Esophagus squamous epithelium (tissue), 5 donors: ENCODE data around the gene PHKA2. TPM values are rescaled to one million over a fixed set of nuclear protein-coding genes. Genes with fewer than 3 reads are reported as not detected.

ENCODE experiments used
- DNase-seq: peaks from one replicate; lab custom pipeline; 2025; lab: John Stamatoyannopoulos, UW
- H3K27ac ChIP-seq, 4 donors: fragments of 200-600 bp; sonication (generic); one replicate each; pipeline ENCODE4 v1.5.1; 2016 to 2019; ENCODE audit warnings: mild to moderate bottlenecking in 1 of 4
- H3K27me3 ChIP-seq, 4 donors: fragments of 200-600 bp; sonication (generic); 1 replicate in 3 of 4; 2 replicates in 1 of 4; pipeline versions ENCODE4 v1.5.1 to v1.6.0; 2017 to 2021; ENCODE audit warnings: antibody characterized with exemption in 1 of 4
- H3K36me3 ChIP-seq, 3 donors: fragments of 200-600 bp; sonication (generic); one replicate each; pipeline ENCODE4 v1.5.1; 2016 to 2019
- H3K4me1 ChIP-seq, 3 donors: fragments of 200-600 bp; sonication (generic); one replicate each; pipeline ENCODE4 v1.5.1; 2017 to 2019
- H3K4me3 ChIP-seq, 4 donors: fragments of 200-600 bp; sonication (generic); 1 replicate in 3 of 4; 2 replicates in 1 of 4; pipeline ENCODE4 v1.5.1; 2016 to 2019; ENCODE audit warnings: mild to moderate bottlenecking in 2 of 4, moderate library complexity in 1 of 4
- H3K9me3 ChIP-seq, 3 donors: fragments of 200-600 bp; sonication (generic); one replicate each; pipeline ENCODE4 v1.5.1; 2016 to 2019
- POLR2A ChIP-seq, 4 donors: fragments of 450-650 bp; IDR thresholded peaks; one replicate each; pipeline ENCODE4 v1.6.1; 2017; ENCODE audit warnings: antibody characterized with exemption in 4 of 4, mild to moderate bottlenecking in 4 of 4, moderate library complexity in 3 of 4
- WGBS, 2 donors: methylation state at CpG; one replicate each; pipeline ENCODE4 v1.1.5; 2018; 5-methylcytosine and 5-hydroxymethylcytosine counted together
- intact Hi-C: fragments of 100-400 bp; cut with DNase I; formaldehyde crosslinking; loops from one replicate; pipeline ENCODE4 v1.15.0; 2022
- total RNA-seq, 4 donors: library from RNA; depleted of rRNA; stranded (reverse); fragments of >200 nt; gene quantifications; one replicate each; pipeline ENCODE4 v1.1.0, GENCODE V29; 2016
- TF ChIP-seq, protein P1 (sequence below), 6 experiments: fragments of 450-650 bp in 4 of 6; fragments of 200-600 bp in 2 of 6; sonication (generic) in 2 of 6; IDR thresholded peaks; one replicate each; pipeline ENCODE4 v1.5.1; 2016 to 2019; ENCODE audit warnings: antibody characterized with exemption in 6 of 6, mild to moderate bottlenecking in 4 of 6, moderate library complexity in 4 of 6
- donor health status: DM: yes; HTN: yes; CAD: no.

Gene PHKA2
- total RNA-seq, 4 donors from 2014 or later = 10.1 to 21.2 (median 13.5) TPM

DNA sequence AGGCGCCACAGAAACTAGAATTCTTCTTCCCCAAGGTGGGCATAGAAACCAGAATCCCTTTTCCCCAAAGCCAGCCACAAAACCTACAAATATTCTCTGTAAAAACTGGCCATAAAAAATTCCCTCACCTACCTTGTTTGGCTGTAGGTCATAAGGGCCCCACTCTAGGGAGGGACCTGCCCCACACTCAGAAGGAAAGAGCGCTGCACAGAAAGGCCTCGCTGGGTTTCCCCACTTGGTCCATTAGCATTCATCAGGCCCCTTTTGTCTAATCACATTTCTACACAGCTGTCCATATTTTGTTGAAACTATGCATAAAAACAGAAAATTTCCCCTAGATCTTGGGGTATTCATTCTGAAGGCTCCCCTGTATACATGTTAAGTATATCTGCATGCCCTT is 54.1 kb downstream of the PHKA2 start:
- no peak overlapping the region for H3K4me3 ChIP-seq
- 77 to 100% methylated on average over 3 of the region's 3 CpGs for WGBS, 2 donors
- no peaks in the 10 kb centered on the region for H3K27me3 ChIP-seq

DNA sequence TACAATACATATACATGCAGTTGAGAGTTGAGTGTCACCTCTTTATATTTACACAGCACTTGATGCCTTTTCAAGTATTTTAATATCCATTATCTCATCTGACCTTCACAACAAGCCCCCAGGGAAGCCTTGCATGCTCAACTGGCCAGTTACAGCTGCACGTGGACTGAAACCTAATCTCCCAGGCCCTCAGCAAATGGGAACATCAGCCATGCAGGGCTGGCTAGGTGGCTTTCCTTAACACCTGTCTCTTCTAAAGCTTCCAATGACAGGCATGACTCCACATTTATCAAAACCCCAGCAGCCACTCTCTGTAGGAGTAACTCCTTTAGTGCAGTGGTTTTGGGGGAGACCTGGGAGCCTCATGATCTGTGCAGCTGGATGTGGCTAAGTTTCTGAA is 56.4 kb downstream of the PHKA2 start:
- H3K27me3 ChIP-seq = no peaks in the 10 kb centered on the region
- H3K9me3 ChIP-seq = no peaks in the 10 kb centered on the region
- no peak overlapping the region for H3K27ac ChIP-seq
- H3K36me3 ChIP-seq = peaks cover 0 to 77% (median 0%) of the 10 kb centered on the region in 3 donors
- H3K4me3 ChIP-seq = no peak overlapping the region
- 63 to 83% methylated on average over 1 of the region's 1 CpG for WGBS, 2 donors
- TF ChIP-seq POLR2A (IDR thresholded peaks at IDR 0.05) = no peak
- TF ChIP-seq, protein P1, sequence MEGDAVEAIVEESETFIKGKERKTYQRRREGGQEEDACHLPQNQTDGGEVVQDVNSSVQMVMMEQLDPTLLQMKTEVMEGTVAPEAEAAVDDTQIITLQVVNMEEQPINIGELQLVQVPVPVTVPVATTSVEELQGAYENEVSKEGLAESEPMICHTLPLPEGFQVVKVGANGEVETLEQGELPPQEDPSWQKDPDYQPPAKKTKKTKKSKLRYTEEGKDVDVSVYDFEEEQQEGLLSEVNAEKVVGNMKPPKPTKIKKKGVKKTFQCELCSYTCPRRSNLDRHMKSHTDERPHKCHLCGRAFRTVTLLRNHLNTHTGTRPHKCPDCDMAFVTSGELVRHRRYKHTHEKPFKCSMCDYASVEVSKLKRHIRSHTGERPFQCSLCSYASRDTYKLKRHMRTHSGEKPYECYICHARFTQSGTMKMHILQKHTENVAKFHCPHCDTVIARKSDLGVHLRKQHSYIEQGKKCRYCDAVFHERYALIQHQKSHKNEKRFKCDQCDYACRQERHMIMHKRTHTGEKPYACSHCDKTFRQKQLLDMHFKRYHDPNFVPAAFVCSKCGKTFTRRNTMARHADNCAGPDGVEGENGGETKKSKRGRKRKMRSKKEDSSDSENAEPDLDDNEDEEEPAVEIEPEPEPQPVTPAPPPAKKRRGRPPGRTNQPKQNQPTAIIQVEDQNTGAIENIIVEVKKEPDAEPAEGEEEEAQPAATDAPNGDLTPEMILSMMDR (IDR thresholded peaks at IDR 0.05) = no peak
- intact Hi-C loops = loop anchor here (10.0 kb wide), 1 partner anchor 407 kb away; no protein-coding TSS in a partner anchor
- H3K4me1 ChIP-seq = no peaks in the 10 kb centered on the region
- DNase-seq = no peak

More for the DNA sequence above, 54.1 kb downstream of the PHKA2 start:
- H3K4me1 ChIP-seq = no peaks in the 10 kb centered on the region
- TF ChIP-seq, protein P1 (IDR thresholded peaks at IDR 0.05) = no peak
- TF ChIP-seq POLR2A (IDR thresholded peaks at IDR 0.05) = no peak
- intact Hi-C loops = loop anchor here (10.0 kb wide), 1 partner anchor 405 kb away; no protein-coding TSS in a partner anchor
- H3K27ac ChIP-seq = no peak overlapping the region
- DNase-seq = no peak
- H3K9me3 ChIP-seq = no peaks in the 10 kb centered on the region
- H3K36me3 ChIP-seq = peaks cover 0 to 79% (median 0%) of the 10 kb centered on the region in 3 donors

DNA sequence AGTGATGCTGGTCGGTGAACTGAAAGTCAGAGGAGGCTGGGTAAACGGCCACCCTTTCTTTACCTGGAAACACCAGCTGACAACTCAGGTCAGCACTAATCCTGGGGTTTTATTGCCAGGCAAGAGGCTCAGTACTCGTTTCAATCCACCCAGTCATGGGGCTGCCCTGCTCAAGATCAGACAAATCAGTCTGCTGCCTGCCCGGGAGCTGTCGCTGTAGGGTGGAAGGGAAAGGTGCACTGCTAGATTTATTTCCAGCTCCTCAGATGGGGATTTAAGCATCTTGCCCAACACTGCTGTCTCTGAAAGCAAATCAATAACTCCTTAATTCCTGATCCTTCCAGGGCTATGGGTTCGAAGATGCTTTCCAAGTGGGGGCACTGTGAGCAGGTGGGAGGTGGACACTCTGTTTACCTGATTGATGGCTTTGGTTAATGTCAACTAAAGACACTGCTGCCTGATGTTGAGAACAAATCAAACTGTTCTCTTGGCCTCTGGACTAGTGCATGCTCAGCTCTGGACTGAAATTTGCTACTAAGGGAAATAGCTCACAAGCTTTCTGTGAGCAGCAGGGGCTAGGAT is 59.3 kb downstream of the PHKA2 start:
- no peak for DNase-seq
- intact Hi-C loops = loop anchor here (10.0 kb wide), 1 partner anchor 410 kb away; no protein-coding TSS in a partner anchor
- TF ChIP-seq POLR2A (IDR thresholded peaks at IDR 0.05) = no peak
- TF ChIP-seq, protein P1 (IDR thresholded peaks at IDR 0.05) = no peak
- WGBS, 2 donors = 63 to 97% methylated on average over 4 to 6 of the region's 6 CpGs
- Histone ChIP-seq H3K4me3 (no peak overlapping the region), H3K27me3 (no peaks in the 10 kb centered on the region), H3K4me1 (no peaks in the 10 kb centered on the region), H3K36me3 (peaks cover 0 to 58% (median 0%) of the 10 kb centered on the region in 3 donors), H3K27ac (no peak overlapping the region), H3K9me3 (no peaks in the 10 kb centered on the region)

DNA sequence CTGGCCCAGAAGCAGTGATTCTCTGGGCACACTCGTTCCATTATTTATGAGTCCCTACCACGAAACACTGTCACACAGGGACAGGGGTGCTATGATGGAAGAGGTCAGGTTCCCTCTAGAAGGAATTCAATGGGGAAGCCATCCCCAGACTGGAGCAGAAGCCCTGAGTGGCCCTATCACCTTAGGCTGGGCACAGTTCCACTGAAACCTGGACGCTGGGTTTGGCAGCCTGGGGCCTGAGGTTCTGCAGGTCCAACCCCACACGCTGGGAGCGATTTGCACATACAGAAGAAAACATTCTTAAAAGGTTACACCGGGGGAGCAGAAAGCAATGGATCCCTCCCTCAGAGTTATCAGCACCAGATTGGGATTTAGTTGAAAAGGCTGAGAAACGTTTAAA is 63.3 kb downstream of the PHKA2 start:
- Histone ChIP-seq H3K36me3 (peaks cover 0 to 60% (median 0%) of the 10 kb centered on the region in 3 donors), H3K4me3 (no peak overlapping the region), H3K4me1 (no peaks in the 10 kb centered on the region), H3K27me3 (no peaks in the 10 kb centered on the region), H3K9me3 (peaks cover 0 to 8% (median 0%) of the 10 kb centered on the region in 3 donors), H3K27ac (no peak overlapping the region)
- WGBS, 2 donors = 67 to 92% methylated on average over 3 to 6 of the region's 7 CpGs
- TF ChIP-seq POLR2A (IDR thresholded peaks at IDR 0.05) = no peak
- TF ChIP-seq, protein P1 (IDR thresholded peaks at IDR 0.05) = no peak
- DNase-seq = no peak
- intact Hi-C loops = loop anchor here (10.0 kb wide), 1 partner anchor 414 kb away; no protein-coding TSS in a partner anchor

DNA sequence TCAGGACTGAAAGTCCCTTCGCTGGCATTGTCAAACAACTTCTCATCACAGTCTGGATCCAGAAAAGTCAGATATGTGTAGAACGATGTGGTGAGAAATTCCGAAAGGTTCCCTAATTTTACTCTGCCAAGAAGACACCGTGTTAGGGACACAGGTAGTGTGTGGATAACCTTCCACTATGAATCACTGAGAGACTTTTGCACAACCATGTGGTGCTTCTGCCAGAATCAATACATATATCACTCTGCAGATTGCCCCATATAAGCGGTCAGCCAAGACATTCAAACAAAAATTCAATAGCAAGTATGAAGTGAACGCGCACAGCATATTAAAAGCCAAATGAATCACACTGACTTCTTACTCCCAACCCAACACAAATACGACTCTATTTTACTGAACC is 63.8 kb downstream of the PHKA2 start:
- peaks cover 0 to 8% (median 0%) of the 10 kb centered on the region in 3 donors for H3K9me3 ChIP-seq
- intact Hi-C loops = loop anchor here (10.0 kb wide), 1 partner anchor 415 kb away; no protein-coding TSS in a partner anchor
- no peak for DNase-seq
- TF ChIP-seq, protein P1 (IDR thresholded peaks at IDR 0.05) = no peak
- H3K27ac ChIP-seq = no peak overlapping the region
- peaks cover 0 to 55% (median 0%) of the 10 kb centered on the region in 3 donors for H3K36me3 ChIP-seq
- no peaks in the 10 kb centered on the region for H3K27me3 ChIP-seq
- no peak overlapping the region for H3K4me3 ChIP-seq
- 86 to 95% methylated on average over 8 of the region's 8 CpGs for WGBS, 2 donors
- H3K4me1 ChIP-seq = no peaks in the 10 kb centered on the region
